Natural killer cell (primary cell): Measurements from ENCODE around the gene SOX6. TPM values are rescaled to one million over a fixed set of nuclear protein-coding genes. Genes with fewer than 3 reads are reported as not detected.

Source experiments
- ATAC-seq, 3 donors: fragments of 150-1000 bp in 2 of 3; fragments of 200-7000 bp in 1 of 3; cut with Tn5 transposase; 1 replicate in 1 of 3; 2 replicates in 2 of 3; pipeline ENCODE4 v1.10.0; 2021; ENCODE audit warnings: mild to moderate bottlenecking in 2 of 3, moderate library complexity in 2 of 3
- DNase-seq, 2 donors: peaks; one replicate each; pipeline versions ENCODE4 v3.0.0 to v3.0.0-alpha.2; 2013 to 2021; ENCODE audit warnings: mixed read lengths in 1 of 2
- H3K27ac ChIP-seq: one replicate; pipeline ENCODE4 v1.5.1; 2013; ENCODE audit warnings: mild to moderate bottlenecking, low read length
- H3K27me3 ChIP-seq: one replicate; pipeline ENCODE4 v1.6.1; 2013; ENCODE audit warnings: low read length; ENCODE audit not compliant: control insufficient read depth, insufficient read depth
- H3K36me3 ChIP-seq: one replicate; pipeline ENCODE4 v1.6.1; 2013; ENCODE audit warnings: low read length; ENCODE audit not compliant: control insufficient read depth, insufficient read depth
- H3K4me1 ChIP-seq: one replicate; pipeline ENCODE4 v1.6.1; 2013; ENCODE audit warnings: low read length; ENCODE audit not compliant: control insufficient read depth, insufficient read depth
- H3K4me3 ChIP-seq: one replicate; pipeline ENCODE4 v1.5.1; 2013; ENCODE audit warnings: low read length
- H3K9me3 ChIP-seq: one replicate; pipeline ENCODE4 v1.6.1; 2013; ENCODE audit warnings: low read length; ENCODE audit not compliant: control insufficient read depth, insufficient read depth
- H3K27ac Mint-ChIP-seq, 2 donors: one replicate each; pipeline ENCODE4 v1.8.0; 2022; ENCODE audit warnings: mild to moderate bottlenecking in 2 of 2, mixed read lengths in 2 of 2, moderate library complexity in 1 of 2
- H3K27me3 Mint-ChIP-seq, 2 donors: one replicate each; pipeline ENCODE4 v1.8.0; 2022; ENCODE audit warnings: low read depth in 2 of 2, mixed read lengths in 2 of 2
- H3K36me3 Mint-ChIP-seq: one replicate; pipeline ENCODE4 v1.8.0; 2022; ENCODE audit warnings: mixed read lengths
- H3K4me1 Mint-ChIP-seq, 2 donors: one replicate each; pipeline ENCODE4 v1.8.0; 2022; ENCODE audit warnings: mixed read lengths in 2 of 2
- H3K4me3 Mint-ChIP-seq: one replicate; pipeline ENCODE4 v1.8.0; 2022; ENCODE audit warnings: mild to moderate bottlenecking, moderate library complexity, mixed read lengths
- H3K9me3 Mint-ChIP-seq, 2 donors: one replicate each; pipeline ENCODE4 v1.8.0; 2022; ENCODE audit warnings: mixed read lengths in 2 of 2
- WGBS: methylation state at CpG from one replicate; pipeline ENCODE4 v1.1.7; 2013; ENCODE audit warnings: missing lambda C conversion rate; ENCODE audit not compliant: insufficient coverage; 5-methylcytosine and 5-hydroxymethylcytosine counted together
- intact Hi-C: fragments of 100-400 bp; cut with micrococcal nuclease; formaldehyde crosslinking; loops from one replicate; pipeline ENCODE4 v1.14.2; 2022
- total RNA-seq, 4 donors: library from RNA; stranded (reverse); fragments of 120-200 nt in 1 of 4; gene quantifications; one replicate each; pipeline versions ENCODE4 v1.2.3 to v1.2.4, GENCODE V29; 2013 to 2022
- TF ChIP-seq, protein P1 (sequence below): fragments of 200-600 bp; IDR thresholded peaks from one replicate; pipeline ENCODE4 v1.8.0; 2022; ENCODE audit warnings: antibody characterized with exemption

Gene SOX6
- total RNA-seq, 3 donors from 2014 or later (not counting 1 experiment from before 2014, with no cell fraction given): 0.27 TPM; not detected in 2

DNA sequence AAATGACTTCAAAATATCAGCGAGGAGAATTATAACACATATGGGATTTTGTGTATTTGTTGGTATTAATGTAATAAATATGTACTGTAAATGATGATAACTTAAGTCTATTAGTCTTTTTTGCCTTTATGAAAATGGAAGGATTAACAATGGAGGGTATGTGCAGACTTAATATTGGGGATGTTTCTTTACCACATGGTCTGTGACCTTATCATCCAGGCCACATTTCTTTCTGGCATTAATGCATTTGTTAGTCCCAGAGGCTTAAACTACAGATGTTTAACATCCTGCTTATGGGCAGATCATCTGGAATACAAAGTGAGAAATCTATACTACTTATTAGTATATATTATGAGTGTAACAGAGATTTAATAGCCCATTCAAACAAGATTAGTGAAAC is 64.6 kb downstream of the SOX6 start:
- no peak for DNase-seq
- ATAC-seq: no peak
- Histone ChIP-seq H3K27me3 (no peaks in the 10 kb centered on the region), H3K9me3 (no peaks in the 10 kb centered on the region), H3K27ac (no peak overlapping the region), H3K4me3 (no peak overlapping the region), H3K36me3 (no peaks in the 10 kb centered on the region), H3K4me1 (no peaks in the 10 kb centered on the region)
- H3K27me3 Mint-ChIP-seq: no peaks in the 10 kb centered on the region
- H3K36me3 Mint-ChIP-seq: no peaks in the 10 kb centered on the region
- no peak overlapping the region for H3K27ac Mint-ChIP-seq
- peaks cover 5 to 6% of the 10 kb centered on the region in 2 donors for H3K9me3 Mint-ChIP-seq
- TF ChIP-seq, protein P1, sequence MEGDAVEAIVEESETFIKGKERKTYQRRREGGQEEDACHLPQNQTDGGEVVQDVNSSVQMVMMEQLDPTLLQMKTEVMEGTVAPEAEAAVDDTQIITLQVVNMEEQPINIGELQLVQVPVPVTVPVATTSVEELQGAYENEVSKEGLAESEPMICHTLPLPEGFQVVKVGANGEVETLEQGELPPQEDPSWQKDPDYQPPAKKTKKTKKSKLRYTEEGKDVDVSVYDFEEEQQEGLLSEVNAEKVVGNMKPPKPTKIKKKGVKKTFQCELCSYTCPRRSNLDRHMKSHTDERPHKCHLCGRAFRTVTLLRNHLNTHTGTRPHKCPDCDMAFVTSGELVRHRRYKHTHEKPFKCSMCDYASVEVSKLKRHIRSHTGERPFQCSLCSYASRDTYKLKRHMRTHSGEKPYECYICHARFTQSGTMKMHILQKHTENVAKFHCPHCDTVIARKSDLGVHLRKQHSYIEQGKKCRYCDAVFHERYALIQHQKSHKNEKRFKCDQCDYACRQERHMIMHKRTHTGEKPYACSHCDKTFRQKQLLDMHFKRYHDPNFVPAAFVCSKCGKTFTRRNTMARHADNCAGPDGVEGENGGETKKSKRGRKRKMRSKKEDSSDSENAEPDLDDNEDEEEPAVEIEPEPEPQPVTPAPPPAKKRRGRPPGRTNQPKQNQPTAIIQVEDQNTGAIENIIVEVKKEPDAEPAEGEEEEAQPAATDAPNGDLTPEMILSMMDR: no peak
- no peak overlapping the region for H3K4me3 Mint-ChIP-seq
- WGBS: 73% methylated on average over 1 of the region's 1 CpG
- intact Hi-C loops: no loop called here
- H3K4me1 Mint-ChIP-seq: no peaks in the 10 kb centered on the region

DNA sequence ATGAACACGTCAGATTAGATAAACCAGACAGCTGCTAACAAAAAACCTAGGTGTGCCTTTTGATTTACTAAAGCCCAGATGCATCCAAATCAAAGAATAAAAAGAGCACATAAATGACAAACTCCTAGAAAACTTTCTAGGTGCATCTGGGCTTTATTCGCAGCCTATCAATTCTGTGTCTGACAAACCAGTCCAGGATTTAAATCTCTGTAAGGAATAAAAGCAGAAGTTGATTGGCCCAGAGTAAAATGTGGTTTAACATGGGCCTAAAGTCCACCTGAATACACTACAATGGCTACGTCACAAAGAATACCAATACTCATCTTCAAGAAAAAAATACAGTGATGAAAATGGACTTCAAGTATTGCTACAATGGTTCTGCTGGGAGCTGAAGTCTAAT is 66.8 kb downstream of the SOX6 start:
- no peak for DNase-seq
- H3K4me3 ChIP-seq: no peak overlapping the region
- Mint-ChIP-seq H3K36me3 (no peaks in the 10 kb centered on the region), H3K9me3 (peaks cover 2 to 6% of the 10 kb centered on the region in 2 donors), H3K4me1 (no peaks in the 10 kb centered on the region), H3K4me3 (no peak overlapping the region), H3K27me3 (no peaks in the 10 kb centered on the region), H3K27ac (no peak overlapping the region)
- no peaks in the 10 kb centered on the region for H3K9me3 ChIP-seq
- TF ChIP-seq, protein P1: no peak
- H3K27ac ChIP-seq: no peak overlapping the region
- no peaks in the 10 kb centered on the region for H3K27me3 ChIP-seq
- intact Hi-C loops: no loop called here
- no peaks in the 10 kb centered on the region for H3K36me3 ChIP-seq
- 80% methylated on average over 2 of the region's 3 CpGs for WGBS
- ATAC-seq: no peak
- H3K4me1 ChIP-seq: no peaks in the 10 kb centered on the region

DNA sequence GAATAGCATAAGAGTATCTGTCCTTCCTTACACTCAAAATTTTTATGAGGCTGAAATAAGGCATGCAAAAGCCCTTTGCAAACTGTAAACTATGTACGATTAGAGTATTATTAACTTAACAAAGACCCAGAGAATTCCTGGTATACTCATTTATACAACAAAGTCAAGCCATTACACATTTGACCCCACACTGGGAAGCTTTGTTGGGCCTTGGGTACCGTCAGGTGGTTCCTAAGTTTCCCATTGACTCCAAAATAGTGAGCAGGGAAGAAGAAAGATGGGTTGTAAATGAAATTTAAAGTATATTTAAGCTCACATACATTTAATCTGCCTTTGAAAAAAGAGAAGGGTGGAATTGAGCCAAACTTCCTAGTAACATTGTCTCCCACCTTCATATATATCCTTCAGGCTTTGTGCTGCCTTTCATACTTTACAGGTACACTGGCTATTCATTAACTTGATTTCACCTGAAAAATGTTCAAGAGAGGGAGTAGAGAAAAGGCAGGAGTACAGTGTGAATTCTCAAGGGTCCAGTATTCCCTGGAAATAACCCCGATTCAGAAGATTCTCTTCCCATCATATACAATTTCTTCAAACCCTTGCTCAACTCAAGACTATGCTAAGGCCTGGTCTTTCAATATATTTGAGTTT is 68.6 kb downstream of the SOX6 start:
- no peaks in the 10 kb centered on the region for H3K36me3 ChIP-seq
- TF ChIP-seq, protein P1: no peak
- Mint-ChIP-seq H3K27ac (no peak overlapping the region), H3K36me3 (no peaks in the 10 kb centered on the region), H3K27me3 (no peaks in the 10 kb centered on the region), H3K4me3 (no peak overlapping the region), H3K4me1 (no peaks in the 10 kb centered on the region), H3K9me3 (peaks cover 2 to 3% of the 10 kb centered on the region in 2 donors)
- DNase-seq (no peak), ATAC-seq (no peak)
- 92% methylated on average over 2 of the region's 3 CpGs for WGBS
- H3K9me3 ChIP-seq: no peaks in the 10 kb centered on the region
- H3K27me3 ChIP-seq: no peaks in the 10 kb centered on the region
- H3K4me3 ChIP-seq: no peak overlapping the region
- H3K4me1 ChIP-seq: no peaks in the 10 kb centered on the region
- intact Hi-C loops: no loop called here
- no peak overlapping the region for H3K27ac ChIP-seq

DNA sequence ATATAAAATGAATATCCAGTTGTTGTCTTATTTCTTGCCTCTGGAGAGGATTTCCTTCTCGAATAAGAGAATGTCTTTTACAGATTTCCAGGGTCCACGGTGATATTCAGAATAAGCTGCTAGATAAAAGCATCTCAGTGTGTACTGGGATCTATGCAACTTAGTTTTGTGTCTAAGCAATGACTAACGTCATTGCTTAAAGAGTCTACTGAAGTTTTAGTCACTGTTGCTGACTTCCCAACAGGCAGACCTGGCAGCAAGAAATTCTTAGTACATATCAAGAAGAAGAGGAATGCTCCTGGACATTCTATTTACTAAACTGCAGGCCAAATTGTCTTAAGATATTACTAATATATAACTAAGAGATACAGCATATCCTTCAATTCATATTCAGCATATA is 70.3 kb downstream of the SOX6 start:
- Mint-ChIP-seq H3K9me3 (peaks cover 4% of the 10 kb centered on the region in 2 donors), H3K36me3 (no peaks in the 10 kb centered on the region), H3K27me3 (peaks cover 0 to 2% of the 10 kb centered on the region in 2 donors), H3K27ac (no peak overlapping the region), H3K4me3 (no peak overlapping the region), H3K4me1 (peaks cover 0 to under 1% of the 10 kb centered on the region in 2 donors)
- H3K9me3 ChIP-seq: no peaks in the 10 kb centered on the region
- no peaks in the 10 kb centered on the region for H3K27me3 ChIP-seq
- DNase-seq (no peak), ATAC-seq (no peak)
- TF ChIP-seq, protein P1: no peak
- no peak overlapping the region for H3K4me3 ChIP-seq
- no peaks in the 10 kb centered on the region for H3K36me3 ChIP-seq
- H3K27ac ChIP-seq: no peak overlapping the region
- 52% methylated on average over 3 of the region's 3 CpGs for WGBS
- intact Hi-C loops: no loop called here
- H3K4me1 ChIP-seq: no peaks in the 10 kb centered on the region
